Measurements from ENCODE around the gene NDUFC2.

Gene NDUFC2

DNA sequence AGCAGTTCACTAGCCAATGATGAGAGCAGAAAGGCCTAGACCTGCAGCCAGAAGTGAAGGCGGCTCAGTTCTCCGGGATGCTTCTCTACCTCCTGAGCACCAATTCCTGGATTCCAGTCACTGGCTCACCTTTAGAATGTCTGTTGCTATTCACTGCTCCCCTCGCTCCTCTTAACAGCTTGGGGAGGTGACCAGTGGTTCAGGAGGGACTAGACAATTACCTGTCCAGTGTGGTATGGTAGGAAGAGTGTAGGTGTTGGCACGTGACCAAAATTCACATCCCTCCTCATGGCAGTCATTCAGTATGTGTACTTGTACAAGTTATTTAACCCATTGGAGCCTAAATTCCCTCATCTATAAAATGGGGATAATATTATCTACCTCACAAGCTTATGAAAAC is 12.0 kb downstream of the NDUFC2 start:
- H2BK5ac ChIP-seq (ENCODE audit: low read depth, low read length, poor library complexity, severe bottlenecking): no peak overlapping the region
- H3K4me3 ChIP-seq (ENCODE audit: insufficient read depth in 1 of 2, low read depth in 1 of 2, low read length in 2 of 2): no peak overlapping the region
- H2BK15ac ChIP-seq (ENCODE audit: low read depth, poor library complexity, severe bottlenecking): no peak overlapping the region
- WGBS: 100% methylated on average over 1 of the region's 4 CpGs
- no peak overlapping the region for H3K9ac ChIP-seq (ENCODE audit: low read length)
- no peak overlapping the region for H3K4me2 ChIP-seq (ENCODE audit: low read length, poor library complexity, severe bottlenecking)
- no peak overlapping the region for H2AFZ ChIP-seq (ENCODE audit: low read depth, low read length)
- no peak overlapping the region for H3K18ac ChIP-seq (ENCODE audit: low read depth in 1 of 2, low read length in 2 of 2)
- peaks cover 24 to 47% of the 10 kb centered on the region in 2 experiments for H3K36me3 ChIP-seq (ENCODE audit: control insufficient read depth in 1 of 2, insufficient read depth in 2 of 2, low read depth in 1 of 2, low read length in 2 of 2)
- H3K14ac ChIP-seq (ENCODE audit: low read length in 2 of 2): no peak overlapping the region
- no peak overlapping the region for H2BK120ac ChIP-seq (ENCODE audit: low read depth, low read length)
- H3K4me1 ChIP-seq (ENCODE audit: control insufficient read depth, insufficient read depth, low read depth, low read length): no peaks in the 10 kb centered on the region
- no peak overlapping the region for H2AK5ac ChIP-seq (ENCODE audit: low read length, severe bottlenecking)
- peaks cover 9% of the 10 kb centered on the region for H3K79me1 ChIP-seq (replicated peaks; ENCODE audit: low read length, poor library complexity, severe bottlenecking)
- H3K27me3 ChIP-seq (ENCODE audit: control insufficient read depth in 1 of 2, insufficient read depth in 1 of 2, low read length in 2 of 2): no peaks in the 10 kb centered on the region
- H3K9me3 ChIP-seq (ENCODE audit: control insufficient read depth, low read length): no peaks in the 10 kb centered on the region
- H3K27ac ChIP-seq (ENCODE audit: low read length, poor library complexity, severe bottlenecking): no peak overlapping the region
- no peak overlapping the region for H2BK12ac ChIP-seq (ENCODE audit: low read length in 2 of 2)
- H3K4ac ChIP-seq (ENCODE audit: low read depth in 1 of 2, low read length in 2 of 2): no peak overlapping the region
- no peak overlapping the region for H4K91ac ChIP-seq (ENCODE audit: low read length)
- no peak for DNase-seq
- no peak overlapping the region for H3K23ac ChIP-seq (ENCODE audit: low read length in 2 of 2)
- no peak overlapping the region for H4K8ac ChIP-seq (ENCODE audit: low read length)

DNA sequence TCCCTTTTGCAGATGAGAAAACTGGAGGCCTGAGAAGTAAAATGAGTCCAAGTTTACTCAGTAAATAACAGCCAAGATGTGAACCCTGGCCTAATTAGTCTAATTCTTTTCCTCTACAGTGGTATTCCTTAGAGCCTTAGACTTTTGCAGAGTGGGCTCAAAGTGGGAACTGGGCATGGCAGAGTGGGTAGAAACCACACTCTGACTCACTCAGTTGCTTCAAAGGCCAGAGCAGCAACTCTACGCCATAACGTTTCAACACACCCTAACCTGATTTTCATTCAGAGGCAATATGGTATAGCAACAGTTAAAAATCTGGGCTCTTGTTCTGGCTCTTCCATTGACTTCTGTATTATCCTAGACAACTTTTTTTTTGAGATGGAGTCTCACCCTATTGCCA is 13.2 kb downstream of the NDUFC2 start:
- WGBS: 92% methylated on average over 2 of the region's 2 CpGs
- no peaks in the 10 kb centered on the region for H3K9me3 ChIP-seq (ENCODE audit: control insufficient read depth, low read length)
- no peak overlapping the region for H3K18ac ChIP-seq (ENCODE audit: low read depth in 1 of 2, low read length in 2 of 2)
- DNase-seq: no peak
- H3K36me3 ChIP-seq (ENCODE audit: control insufficient read depth in 1 of 2, insufficient read depth in 2 of 2, low read depth in 1 of 2, low read length in 2 of 2): peaks cover 19 to 38% of the 10 kb centered on the region in 2 experiments
- H3K9ac ChIP-seq (ENCODE audit: low read length): no peak overlapping the region
- no peak overlapping the region for H3K4ac ChIP-seq (ENCODE audit: low read depth in 1 of 2, low read length in 2 of 2)
- H3K14ac ChIP-seq (ENCODE audit: low read length in 2 of 2): no peak overlapping the region
- H2BK12ac ChIP-seq (ENCODE audit: low read length in 2 of 2): no peak overlapping the region
- H2BK120ac ChIP-seq (ENCODE audit: low read depth, low read length): no peak overlapping the region
- H4K8ac ChIP-seq (ENCODE audit: low read length): no peak overlapping the region
- H3K79me1 ChIP-seq (replicated peaks; ENCODE audit: low read length, poor library complexity, severe bottlenecking): peaks cover 7% of the 10 kb centered on the region
- no peak overlapping the region for H3K23ac ChIP-seq (ENCODE audit: low read length in 2 of 2)
- H3K27me3 ChIP-seq (ENCODE audit: control insufficient read depth in 1 of 2, insufficient read depth in 1 of 2, low read length in 2 of 2): no peaks in the 10 kb centered on the region
- H2AK5ac ChIP-seq (ENCODE audit: low read length, severe bottlenecking): no peak overlapping the region
- H2BK15ac ChIP-seq (ENCODE audit: low read depth, poor library complexity, severe bottlenecking): no peak overlapping the region
- H2BK5ac ChIP-seq (ENCODE audit: low read depth, low read length, poor library complexity, severe bottlenecking): no peak overlapping the region
- H3K4me1 ChIP-seq (ENCODE audit: control insufficient read depth, insufficient read depth, low read depth, low read length): no peaks in the 10 kb centered on the region
- no peak overlapping the region for H2AFZ ChIP-seq (ENCODE audit: low read depth, low read length)
- no peak overlapping the region for H4K91ac ChIP-seq (ENCODE audit: low read length)
- no peak overlapping the region for H3K27ac ChIP-seq (ENCODE audit: low read length, poor library complexity, severe bottlenecking)
- no peak overlapping the region for H3K4me3 ChIP-seq (ENCODE audit: insufficient read depth in 1 of 2, low read depth in 1 of 2, low read length in 2 of 2)
- H3K4me2 ChIP-seq (ENCODE audit: low read length, poor library complexity, severe bottlenecking): no peak overlapping the region

DNA sequence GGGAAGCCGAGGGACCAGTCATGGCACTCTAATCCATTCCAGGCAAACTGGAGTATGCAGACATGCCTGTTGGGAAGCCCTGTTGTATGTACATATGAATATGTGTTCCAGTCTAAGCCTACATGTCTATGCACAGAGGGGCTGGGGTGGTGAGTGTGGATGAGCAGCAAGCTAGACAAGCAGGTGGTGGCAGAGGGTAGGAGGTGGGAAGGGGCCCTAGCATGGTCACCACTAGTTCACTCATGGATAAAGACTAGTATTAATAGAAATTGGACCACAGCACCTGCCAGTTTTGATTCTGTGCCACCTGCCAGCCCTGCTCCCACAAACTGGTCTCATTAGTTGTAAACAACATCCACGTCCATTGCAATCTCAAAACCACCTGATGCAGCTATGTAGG is 14.5 kb downstream of the NDUFC2 start:
- no peak overlapping the region for H2AFZ ChIP-seq (ENCODE audit: low read depth, low read length)
- no peaks in the 10 kb centered on the region for H3K9me3 ChIP-seq (ENCODE audit: control insufficient read depth, low read length)
- H3K27me3 ChIP-seq (ENCODE audit: control insufficient read depth in 1 of 2, insufficient read depth in 1 of 2, low read length in 2 of 2): no peaks in the 10 kb centered on the region
- no peak overlapping the region for H3K27ac ChIP-seq (ENCODE audit: low read length, poor library complexity, severe bottlenecking)
- H3K4me2 ChIP-seq (ENCODE audit: low read length, poor library complexity, severe bottlenecking): no peak overlapping the region
- no peak overlapping the region for H4K8ac ChIP-seq (ENCODE audit: low read length)
- no peak overlapping the region for H3K9ac ChIP-seq (ENCODE audit: low read length)
- no peak overlapping the region for H2BK5ac ChIP-seq (ENCODE audit: low read depth, low read length, poor library complexity, severe bottlenecking)
- no peak for DNase-seq
- H3K4me1 ChIP-seq (ENCODE audit: control insufficient read depth, insufficient read depth, low read depth, low read length): no peaks in the 10 kb centered on the region
- H3K79me1 ChIP-seq (replicated peaks; ENCODE audit: low read length, poor library complexity, severe bottlenecking): peaks cover 4% of the 10 kb centered on the region
- 100% methylated on average over 2 of the region's 2 CpGs for WGBS
- peak overlapping the region in 1 of 2 experiments; percentile 50 for H3K23ac ChIP-seq (ENCODE audit: low read length in 2 of 2)
- H3K14ac ChIP-seq (ENCODE audit: low read length in 2 of 2): no peak overlapping the region
- no peak overlapping the region for H2AK5ac ChIP-seq (ENCODE audit: low read length, severe bottlenecking)
- peaks cover 15 to 27% of the 10 kb centered on the region in 2 experiments for H3K36me3 ChIP-seq (ENCODE audit: control insufficient read depth in 1 of 2, insufficient read depth in 2 of 2, low read depth in 1 of 2, low read length in 2 of 2)
- no peak overlapping the region for H2BK120ac ChIP-seq (ENCODE audit: low read depth, low read length)
- no peak overlapping the region for H3K4ac ChIP-seq (ENCODE audit: low read depth in 1 of 2, low read length in 2 of 2)
- H3K18ac ChIP-seq (ENCODE audit: low read depth in 1 of 2, low read length in 2 of 2): no peak overlapping the region
- no peak overlapping the region for H2BK12ac ChIP-seq (ENCODE audit: low read length in 2 of 2)
- H2BK15ac ChIP-seq (ENCODE audit: low read depth, poor library complexity, severe bottlenecking): no peak overlapping the region
- no peak overlapping the region for H4K91ac ChIP-seq (ENCODE audit: low read length)
- no peak overlapping the region for H3K4me3 ChIP-seq (ENCODE audit: insufficient read depth in 1 of 2, low read depth in 1 of 2, low read length in 2 of 2)

DNA sequence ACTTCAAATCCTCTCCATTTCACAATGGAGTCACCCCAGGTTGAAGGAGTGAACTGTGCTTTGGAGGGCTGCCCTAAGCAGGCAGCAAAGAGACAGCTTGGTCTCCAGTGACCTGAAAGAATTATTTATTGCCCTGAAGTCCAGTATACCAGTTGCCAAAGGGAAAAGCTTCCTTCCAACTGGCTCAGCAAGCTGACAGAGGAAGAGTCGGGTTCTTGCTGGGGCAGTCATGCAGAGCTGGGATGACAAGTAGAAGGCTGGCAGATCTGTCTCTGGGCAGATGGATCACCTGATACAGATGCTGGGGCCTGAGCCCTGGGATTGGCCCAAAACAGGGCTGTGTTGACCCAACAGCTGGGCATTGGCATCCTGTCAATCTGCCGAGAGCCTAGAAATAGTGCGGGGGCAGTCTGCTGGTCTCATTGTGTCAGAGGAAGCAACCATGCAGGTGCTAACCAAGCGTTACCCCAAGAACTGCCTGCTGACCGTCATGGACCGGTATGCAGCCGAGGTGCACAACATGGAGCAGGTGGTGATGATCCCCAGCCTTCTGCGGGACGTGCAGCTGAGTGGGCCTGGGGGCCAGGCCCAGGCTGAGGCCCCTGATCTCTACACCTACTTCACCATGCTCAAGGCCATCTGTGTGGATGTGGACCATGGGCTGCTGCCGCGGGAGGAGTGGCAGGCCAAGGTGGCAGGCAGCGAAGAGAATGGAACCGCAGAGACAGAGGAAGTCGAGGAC is 16.1 kb downstream of the NDUFC2 start, which contains the start of gene THRSP:
Gene THRSP (plus strand): TSS at position 422 of the 742 bp plus-strand sequence. CDS start 21 bp downstream, at position 443.
- Histone ChIP-seq H2BK120ac (ENCODE audit: low read depth, low read length) (no peak within 1 kb of the TSS), H3K4me3 (ENCODE audit: insufficient read depth in 1 of 2, low read depth in 1 of 2, low read length in 2 of 2) (no peak within 1 kb of the TSS), H3K23ac (ENCODE audit: low read length in 2 of 2) (no peak within 1 kb of the TSS), H2BK5ac (ENCODE audit: low read depth, low read length, poor library complexity, severe bottlenecking) (no peak within 1 kb of the TSS), H2AK5ac (ENCODE audit: low read length, severe bottlenecking) (no peak within 1 kb of the TSS), H2AFZ (ENCODE audit: low read depth, low read length) (no peak within 1 kb of the TSS), H3K9me3 (ENCODE audit: control insufficient read depth, low read length) (no peaks in the 10 kb centered on the region), H3K79me1 (replicated peaks; ENCODE audit: low read length, poor library complexity, severe bottlenecking) (peaks cover 4% of the 10 kb centered on the region), H3K27me3 (ENCODE audit: control insufficient read depth in 1 of 2, insufficient read depth in 1 of 2, low read length in 2 of 2) (no peaks in the 10 kb centered on the region), H2BK12ac (ENCODE audit: low read length in 2 of 2) (no peak within 1 kb of the TSS), H3K9ac (ENCODE audit: low read length) (no peak within 1 kb of the TSS), H3K4me1 (ENCODE audit: control insufficient read depth, insufficient read depth, low read depth, low read length) (no peaks in the 10 kb centered on the region), H4K8ac (ENCODE audit: low read length) (peak within 1 kb of the TSS; percentile 14), H3K14ac (ENCODE audit: low read length in 2 of 2) (no peak within 1 kb of the TSS), H3K27ac (ENCODE audit: low read length, poor library complexity, severe bottlenecking) (no peak within 1 kb of the TSS), H2BK15ac (ENCODE audit: low read depth, poor library complexity, severe bottlenecking) (no peak within 1 kb of the TSS), H3K4ac (ENCODE audit: low read depth in 1 of 2, low read length in 2 of 2) (no peak within 1 kb of the TSS), H3K36me3 (ENCODE audit: control insufficient read depth in 1 of 2, insufficient read depth in 2 of 2, low read depth in 1 of 2, low read length in 2 of 2) (peaks cover 9 to 11% of the 10 kb centered on the region in 2 experiments), H3K4me2 (ENCODE audit: low read length, poor library complexity, severe bottlenecking) (no peak within 1 kb of the TSS), H4K91ac (ENCODE audit: low read length) (no peak within 1 kb of the TSS), H3K18ac (ENCODE audit: low read depth in 1 of 2, low read length in 2 of 2) (no peak within 1 kb of the TSS)
- WGBS: 96% methylated on average over 14 of the region's 14 CpGs
- DNase-seq: no peak

Measured in mesenchymal stem cell (in vitro differentiated cells and primary cell).